Naive thymus-derived CD8-positive, alpha-beta T cell (primary cell): ENCODE results near the gene SETD7. TPM values are rescaled to one million over a fixed set of nuclear protein-coding genes. Genes with fewer than 3 reads are reported as not detected.

Experiments
- ATAC-seq, 2 donors: fragments of 150-1000 bp; cut with Tn5 transposase in 1 of 2; sonication (Bioruptor Pico), chemical (Tn5 transposase) in 1 of 2; 1 replicate in 1 of 2; 2 replicates in 1 of 2; pipeline ENCODE4 v1.10.0; 2021; ENCODE audit warnings: mild to moderate bottlenecking in 2 of 2, moderate library complexity in 2 of 2
- POLR2A ChIA-PET: fragments of 350-600 bp; sonication (Branson Sonifier 250); formaldehyde crosslinking; loops from one replicate; lab custom pipeline; 2021; ENCODE audit warnings: antibody characterized with exemption; lab: Charles Lee
- DNase-seq, 10 donors: peaks; one replicate each; pipeline versions ENCODE4 v3.0.0 to v3.0.0-alpha.2; 2020 to 2022
- H3K27ac Mint-ChIP-seq, 10 donors: one replicate each; pipeline ENCODE4 v1.8.0; 2020 to 2022; ENCODE audit warnings: mild to moderate bottlenecking in 10 of 10, mixed read lengths in 10 of 10, moderate library complexity in 4 of 10, inconsistent platforms in 1 of 10
- H3K27me3 Mint-ChIP-seq, 5 donors: one replicate each; pipeline ENCODE4 v1.8.0; 2021 to 2022; ENCODE audit warnings: mixed read lengths in 5 of 5
- H3K36me3 Mint-ChIP-seq, 3 donors: one replicate each; pipeline ENCODE4 v1.8.0; 2020 to 2022; ENCODE audit warnings: mixed read lengths in 3 of 3, mild to moderate bottlenecking in 2 of 3, inconsistent platforms in 1 of 3
- H3K4me1 Mint-ChIP-seq, 4 donors: one replicate each; pipeline ENCODE4 v1.8.0; 2021 to 2022; ENCODE audit warnings: mixed read lengths in 4 of 4
- H3K4me3 Mint-ChIP-seq, 10 donors: one replicate each; pipeline ENCODE4 v1.8.0; 2020 to 2022; ENCODE audit warnings: mild to moderate bottlenecking in 10 of 10, mixed read lengths in 10 of 10, moderate library complexity in 6 of 10, inconsistent platforms in 1 of 10
- H3K9me3 Mint-ChIP-seq, 9 donors: one replicate each; pipeline ENCODE4 v1.8.0; 2020 to 2022; ENCODE audit warnings: mixed read lengths in 9 of 9, mild to moderate bottlenecking in 3 of 9, inconsistent platforms in 1 of 9, moderate library complexity in 1 of 9
- polyA plus RNA-seq, 3 donors: library from polyadenylated mRNA; unstranded; fragments of 300-500 nt; fragmentation: Illumina TruSeq; gene quantifications; one replicate each; pipeline ENCODE4 v1.2.3, GENCODE V29; 2021
- total RNA-seq, 8 experiments: library from RNA in 2 of 8; stranded (reverse) in 2 of 8; gene quantifications; one replicate each; pipeline ENCODE4 v1.2.3 and lab custom pipeline; 2021 to 2026

SETD7 gene
- total and polyA plus RNA-seq, 5 experiments from 2014 or later = 0.09 to 2.7 (median 0.36) TPM

- no peaks in the 10 kb centered on the region for H3K4me1 Mint-ChIP-seq
- POLR2A ChIA-PET = no interaction called here
- DNase-seq (no peak), ATAC-seq (no peak)
- peaks cover 0 to 10% (median 0%) of the 10 kb centered on the region in 9 donors for H3K9me3 Mint-ChIP-seq
- no peak overlapping the region for H3K4me3 Mint-ChIP-seq
- H3K27me3 Mint-ChIP-seq = peaks cover 6 to 9% (median 7%) of the 10 kb centered on the region in 5 donors
- no peaks in the 10 kb centered on the region for H3K36me3 Mint-ChIP-seq
- H3K27ac Mint-ChIP-seq = no peak overlapping the region
These were observed 37.1 kb upstream of the SETD7 start for GRCh38 chr4:139593091-139593564.

GRCh38 chr4:139589336-139590018 lies 33.5 kb upstream of the SETD7 start:
- DNase-seq (no peak), ATAC-seq (no peak)
- H3K4me1 Mint-ChIP-seq = no peaks in the 10 kb centered on the region
- no peaks in the 10 kb centered on the region for H3K36me3 Mint-ChIP-seq
- POLR2A ChIA-PET = no interaction called here
- H3K4me3 Mint-ChIP-seq = no peak overlapping the region
- H3K9me3 Mint-ChIP-seq = peaks cover 0 to 10% (median 0%) of the 10 kb centered on the region in 9 donors
- no peak overlapping the region for H3K27ac Mint-ChIP-seq
- peaks cover 0 to 6% (median 0%) of the 10 kb centered on the region in 5 donors for H3K27me3 Mint-ChIP-seq

GRCh38 chr4:139587446-139587845 lies 31.4 kb upstream of the SETD7 start:
- Mint-ChIP-seq H3K4me3 (no peak overlapping the region), H3K27me3 (peaks cover 4 to 13% (median 5%) of the 10 kb centered on the region in 5 donors), H3K9me3 (peaks cover 0 to 10% (median 0%) of the 10 kb centered on the region in 9 donors), H3K36me3 (no peaks in the 10 kb centered on the region), H3K4me1 (no peaks in the 10 kb centered on the region), H3K27ac (no peak overlapping the region)
- POLR2A ChIA-PET = no interaction called here
- no peak for ATAC-seq
- no peak for DNase-seq

GRCh38 chr4:139585473-139585872 lies 29.5 kb upstream of the SETD7 start:
- Mint-ChIP-seq H3K4me3 (no peak overlapping the region), H3K27me3 (peaks cover 6 to 21% (median 10%) of the 10 kb centered on the region in 5 donors), H3K27ac (no peak overlapping the region), H3K36me3 (no peaks in the 10 kb centered on the region), H3K4me1 (no peaks in the 10 kb centered on the region), H3K9me3 (peaks cover 0 to 10% (median 0%) of the 10 kb centered on the region in 9 donors)
- no peak for DNase-seq
- no peak for ATAC-seq
- POLR2A ChIA-PET = no interaction called here

- no peak for ATAC-seq
- POLR2A ChIA-PET = no interaction called here
- no peak for DNase-seq
- peaks cover 7 to 23% (median 10%) of the 10 kb centered on the region in 5 donors for H3K27me3 Mint-ChIP-seq
- H3K36me3 Mint-ChIP-seq = no peaks in the 10 kb centered on the region
- H3K9me3 Mint-ChIP-seq = peaks cover 0 to 10% (median 0%) of the 10 kb centered on the region in 9 donors
- H3K27ac Mint-ChIP-seq = peak overlapping the region in 1 of 10 donors; percentile 29
- H3K4me1 Mint-ChIP-seq = no peaks in the 10 kb centered on the region
- H3K4me3 Mint-ChIP-seq = no peak overlapping the region
These were observed 28.8 kb upstream of the SETD7 start for GRCh38 chr4:139584784-139585183.

- Mint-ChIP-seq H3K36me3 (no peaks in the 10 kb centered on the region), H3K9me3 (peaks cover 0 to 7% (median 0%) of the 10 kb centered on the region in 9 donors), H3K27me3 (peaks cover 7 to 23% (median 10%) of the 10 kb centered on the region in 5 donors), H3K4me3 (no peak overlapping the region), H3K4me1 (no peaks in the 10 kb centered on the region), H3K27ac (no peak overlapping the region)
- POLR2A ChIA-PET = no interaction called here
- ATAC-seq (no peak), DNase-seq (no peak)
These were observed 28.0 kb upstream of the SETD7 start for GRCh38 chr4:139584013-139584412.

- POLR2A ChIA-PET = no interaction called here
- peaks cover 7 to 23% (median 10%) of the 10 kb centered on the region in 5 donors for H3K27me3 Mint-ChIP-seq
- H3K36me3 Mint-ChIP-seq = no peaks in the 10 kb centered on the region
- peaks cover 0 to 1% (median 0%) of the 10 kb centered on the region in 9 donors for H3K9me3 Mint-ChIP-seq
- H3K4me3 Mint-ChIP-seq = no peak overlapping the region
- ATAC-seq (no peak), DNase-seq (no peak)
- no peaks in the 10 kb centered on the region for H3K4me1 Mint-ChIP-seq
- no peak overlapping the region for H3K27ac Mint-ChIP-seq
These were observed 26.0 kb upstream of the SETD7 start for GRCh38 chr4:139582044-139582443.

- no peaks in the 10 kb centered on the region for H3K36me3 Mint-ChIP-seq
- H3K27ac Mint-ChIP-seq = no peak overlapping the region
- DNase-seq (no peak), ATAC-seq (no peak)
- no peaks in the 10 kb centered on the region for H3K4me1 Mint-ChIP-seq
- POLR2A ChIA-PET = no interaction called here
- no peak overlapping the region for H3K4me3 Mint-ChIP-seq
- peaks cover 0 to 1% (median 0%) of the 10 kb centered on the region in 9 donors for H3K9me3 Mint-ChIP-seq
- peaks cover 7 to 23% (median 10%) of the 10 kb centered on the region in 5 donors for H3K27me3 Mint-ChIP-seq
These were observed 25.1 kb upstream of the SETD7 start for GRCh38 chr4:139581096-139581495.

- POLR2A ChIA-PET = no interaction called here
These were observed 20.2 kb upstream of the SETD7 start for GRCh38 chr4:139576219-139576618.

GRCh38 chr4:139575072-139575471 lies 19.1 kb upstream of the SETD7 start:
- Mint-ChIP-seq H3K4me3 (no peak overlapping the region), H3K4me1 (peaks cover 0 to 6% (median under 1%) of the 10 kb centered on the region in 4 donors), H3K27ac (peak overlapping the region in 1 of 10 donors; percentile 74), H3K9me3 (no peaks in the 10 kb centered on the region), H3K36me3 (no peaks in the 10 kb centered on the region), H3K27me3 (no peaks in the 10 kb centered on the region)
- no peak for ATAC-seq
- POLR2A ChIA-PET = no interaction called here
- no peak for DNase-seq

More at GRCh38 chr4:139576219-139576618, 20.2 kb upstream of the SETD7 start:
- H3K4me1 Mint-ChIP-seq = peaks cover 0 to 6% (median under 1%) of the 10 kb centered on the region in 4 donors
- no peak for ATAC-seq
- no peak overlapping the region for H3K4me3 Mint-ChIP-seq
- no peaks in the 10 kb centered on the region for H3K36me3 Mint-ChIP-seq
- no peak overlapping the region for H3K27ac Mint-ChIP-seq
- H3K9me3 Mint-ChIP-seq = no peaks in the 10 kb centered on the region
- peaks cover 0 to 10% (median 2%) of the 10 kb centered on the region in 5 donors for H3K27me3 Mint-ChIP-seq
- no peak for DNase-seq

GRCh38 chr4:139574641-139575040 lies 18.6 kb upstream of the SETD7 start:
- Mint-ChIP-seq H3K27me3 (no peaks in the 10 kb centered on the region), H3K4me3 (no peak overlapping the region), H3K36me3 (no peaks in the 10 kb centered on the region), H3K9me3 (no peaks in the 10 kb centered on the region), H3K4me1 (peaks cover 0 to 6% (median under 1%) of the 10 kb centered on the region in 4 donors), H3K27ac (no peak overlapping the region)
- DNase-seq = no peak
- ATAC-seq = no peak
- POLR2A ChIA-PET = no interaction called here

- Mint-ChIP-seq H3K4me1 (peaks cover 0 to 6% (median under 1%) of the 10 kb centered on the region in 4 donors), H3K27ac (no peak overlapping the region), H3K9me3 (no peaks in the 10 kb centered on the region), H3K4me3 (no peak overlapping the region), H3K36me3 (no peaks in the 10 kb centered on the region), H3K27me3 (peaks cover 0 to 4% (median 2%) of the 10 kb centered on the region in 5 donors)
- DNase-seq (no peak), ATAC-seq (no peak)
- POLR2A ChIA-PET = no interaction called here
These were observed 12.4 kb upstream of the SETD7 start for GRCh38 chr4:139568206-139568955.
